Measurements from ENCODE around the gene PPP1R36.
"Not testable (repeated sequence)": the region's sequence is repeated elsewhere in the genome, so short reads cannot be mapped to it uniquely, and the experiment has no call there.

PPP1R36 gene

DNA sequence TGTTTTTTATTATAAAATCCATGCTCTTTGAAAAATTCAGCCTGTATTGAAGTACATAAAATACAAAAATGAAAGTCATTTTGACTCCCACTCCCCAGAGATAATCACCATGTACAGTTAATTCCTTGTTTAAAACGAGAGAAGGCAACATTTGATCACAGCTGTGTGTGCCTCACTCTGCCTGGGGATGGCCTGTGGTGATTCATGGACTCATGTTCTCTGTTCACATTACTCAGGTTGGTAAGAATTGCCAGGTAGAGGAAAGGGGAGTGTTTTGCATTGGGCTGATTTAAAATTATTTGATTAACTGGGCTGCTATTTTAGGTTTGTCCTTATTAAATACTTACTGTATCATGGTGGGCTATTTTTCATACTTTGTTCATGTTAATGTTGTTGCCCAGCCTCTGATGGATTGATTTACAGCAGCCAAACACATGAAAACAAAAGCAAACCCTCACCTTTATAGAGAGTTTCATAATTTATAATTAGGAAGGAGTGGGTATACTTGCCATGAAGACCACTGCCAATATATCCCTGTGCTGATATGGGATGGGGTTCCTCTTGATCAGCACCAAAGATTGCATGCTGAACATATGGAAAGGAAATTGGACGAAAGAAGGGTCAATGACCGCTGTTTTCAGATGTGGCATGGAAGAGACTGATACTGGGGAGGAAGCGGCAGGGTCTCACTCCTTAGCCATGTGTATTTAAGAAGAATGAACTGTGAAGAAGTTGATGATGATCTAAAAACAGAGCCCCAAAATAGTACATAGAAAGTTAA lies 42.2 kb upstream of the PPP1R36 start:
- Histone ChIP-seq H3K36me3 (ENCODE audit: control insufficient read depth, low read depth, low read length) (no peaks in the 10 kb centered on the region), H3K9me3 (ENCODE audit: control insufficient read depth, low read depth, low read length) (no peaks in the 10 kb centered on the region), H3K27me3 (ENCODE audit: control insufficient read depth, insufficient read depth, low read length) (no peaks in the 10 kb centered on the region), H3K4me3 (ENCODE audit: low read length) (no peak overlapping the region), H3K4me1 (ENCODE audit: control insufficient read depth, low read depth, low read length) (peaks cover 22% of the 10 kb centered on the region), H3K9ac (ENCODE audit: low read length) (no peak overlapping the region), H3K27ac (ENCODE audit: low read length) (no peak overlapping the region)

DNA sequence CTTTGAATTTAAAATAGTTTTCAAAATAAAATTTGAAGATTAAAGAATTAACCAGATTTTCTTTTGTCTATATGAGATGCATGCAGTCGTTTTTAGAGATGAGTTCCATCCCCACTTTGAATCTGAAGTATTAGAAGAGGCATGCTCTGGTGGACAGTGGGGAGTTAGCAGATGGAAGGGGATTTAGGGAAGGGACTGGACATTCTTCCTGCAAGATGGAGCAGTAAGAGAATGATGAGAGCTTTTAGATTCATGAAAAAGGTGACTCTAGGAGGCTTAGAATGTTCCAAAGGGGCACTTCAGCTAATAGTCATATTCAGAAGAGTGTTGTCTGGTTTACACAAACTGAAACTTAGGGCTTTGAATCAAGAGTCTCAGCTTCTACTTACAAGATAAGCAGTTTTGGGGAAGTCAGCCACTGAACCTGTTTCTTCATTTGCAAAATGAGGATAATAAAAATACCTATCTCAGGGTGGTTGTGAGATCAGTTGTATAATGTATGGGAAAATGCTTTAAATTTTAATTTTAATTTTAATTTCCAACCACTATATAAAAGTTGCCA lies 41.5 kb upstream of the PPP1R36 start:
- H3K27ac ChIP-seq (ENCODE audit: low read length): no peak overlapping the region
- no peak overlapping the region for H3K4me3 ChIP-seq (ENCODE audit: low read length)
- no peaks in the 10 kb centered on the region for H3K36me3 ChIP-seq (ENCODE audit: control insufficient read depth, low read depth, low read length)
- no peaks in the 10 kb centered on the region for H3K27me3 ChIP-seq (ENCODE audit: control insufficient read depth, insufficient read depth, low read length)
- no peak overlapping the region for H3K9ac ChIP-seq (ENCODE audit: low read length)
- H3K9me3 ChIP-seq (ENCODE audit: control insufficient read depth, low read depth, low read length): no peaks in the 10 kb centered on the region
- peaks cover 22% of the 10 kb centered on the region for H3K4me1 ChIP-seq (ENCODE audit: control insufficient read depth, low read depth, low read length)

DNA sequence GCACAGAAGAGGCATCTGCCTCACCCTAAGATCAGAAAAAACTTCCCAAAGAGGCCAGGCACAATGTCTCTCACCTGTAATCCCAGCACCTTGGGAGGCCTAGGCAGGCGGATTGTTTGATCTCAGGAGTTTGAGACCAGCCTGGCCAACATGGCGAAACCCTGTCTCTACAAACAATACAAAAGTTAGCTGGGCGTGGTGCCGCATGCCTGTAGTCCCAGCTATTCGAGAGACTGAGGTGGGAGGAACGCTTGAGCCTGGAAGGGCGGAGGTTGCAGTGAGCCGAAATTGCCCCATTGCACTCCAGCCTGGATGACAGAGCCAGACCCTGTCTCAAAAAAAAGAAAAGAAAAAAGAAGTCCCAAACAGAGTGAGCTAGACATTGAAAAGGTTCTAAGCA lies 40.7 kb upstream of the PPP1R36 start:
- Histone ChIP-seq H3K4me1 (ENCODE audit: control insufficient read depth, low read depth, low read length) (peaks cover 22% of the 10 kb centered on the region), H3K4me3 (ENCODE audit: low read length) (no peak overlapping the region), H3K27me3 (ENCODE audit: control insufficient read depth, insufficient read depth, low read length) (no peaks in the 10 kb centered on the region), H3K36me3 (ENCODE audit: control insufficient read depth, low read depth, low read length) (no peaks in the 10 kb centered on the region), H3K9me3 (ENCODE audit: control insufficient read depth, low read depth, low read length) (no peaks in the 10 kb centered on the region), H3K9ac (ENCODE audit: low read length) (no peak overlapping the region), H3K27ac (ENCODE audit: low read length) (no peak overlapping the region)

DNA sequence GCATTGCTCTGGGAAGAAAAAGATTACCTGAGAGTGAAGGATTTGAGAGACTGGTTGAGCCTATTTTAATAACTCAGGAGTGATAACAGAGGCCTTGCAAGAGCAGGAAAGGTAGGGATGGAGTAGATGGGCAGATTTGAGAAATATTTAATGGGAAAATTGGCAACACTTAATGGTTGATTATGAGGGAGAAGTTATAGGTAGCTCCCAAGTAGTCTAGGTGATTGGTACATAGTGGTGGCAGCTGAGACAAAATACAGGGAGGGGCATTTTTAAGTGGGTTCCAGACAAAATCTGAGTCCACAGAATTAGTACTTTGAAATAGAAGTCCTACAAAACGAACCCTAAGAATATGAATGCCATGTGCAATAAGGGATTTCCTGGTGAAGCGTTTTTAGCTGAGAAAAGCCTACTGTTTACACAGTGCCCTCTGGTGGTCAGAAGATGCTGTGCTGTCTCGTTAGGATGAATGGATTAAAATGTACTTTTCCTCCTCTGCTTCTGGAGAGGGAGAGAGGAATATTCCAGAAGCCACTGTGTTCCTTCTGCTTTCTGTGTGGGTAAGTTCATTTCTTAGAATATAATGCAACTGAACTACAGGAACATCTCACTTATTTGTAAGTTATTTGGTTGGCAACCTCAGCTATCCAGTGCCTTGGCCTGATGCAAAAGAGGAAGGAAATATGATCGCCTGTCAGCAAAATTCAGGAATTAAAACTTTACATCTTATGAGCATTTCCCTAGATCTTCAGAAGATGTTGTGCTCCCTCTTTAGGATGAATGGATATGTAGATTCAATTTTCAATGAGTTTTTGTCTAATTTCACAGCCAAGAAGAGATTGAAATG lies 38.7 kb upstream of the PPP1R36 start:
- Histone ChIP-seq H3K4me3 (ENCODE audit: low read length) (no peak overlapping the region), H3K27me3 (ENCODE audit: control insufficient read depth, insufficient read depth, low read length) (no peaks in the 10 kb centered on the region), H3K27ac (ENCODE audit: low read length) (no peak overlapping the region), H3K9ac (ENCODE audit: low read length) (no peak overlapping the region), H3K36me3 (ENCODE audit: control insufficient read depth, low read depth, low read length) (no peaks in the 10 kb centered on the region), H3K4me1 (ENCODE audit: control insufficient read depth, low read depth, low read length) (peaks cover 22% of the 10 kb centered on the region), H3K9me3 (ENCODE audit: control insufficient read depth, low read depth, low read length) (no peaks in the 10 kb centered on the region)

DNA sequence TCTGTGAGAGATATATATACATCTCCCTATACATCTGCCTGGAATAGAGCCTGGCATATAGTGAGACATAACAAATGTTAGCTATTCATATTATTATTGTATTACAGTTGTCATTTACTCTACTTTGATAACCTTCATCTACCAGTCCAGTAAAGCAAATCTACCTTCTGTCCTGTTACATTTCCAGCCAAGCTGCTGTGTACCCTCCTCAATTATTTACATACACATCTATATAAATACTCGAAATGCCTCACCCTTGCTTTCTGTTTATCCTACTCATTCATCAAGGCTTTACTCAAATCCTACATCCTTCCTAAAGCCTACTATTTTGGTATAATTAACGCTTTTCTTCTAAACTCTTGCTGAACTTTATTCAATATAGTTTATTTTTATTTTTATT lies 36.5 kb upstream of the PPP1R36 start:
- Histone ChIP-seq H3K9ac (ENCODE audit: low read length) (no peak overlapping the region), H3K27me3 (ENCODE audit: control insufficient read depth, insufficient read depth, low read length) (no peaks in the 10 kb centered on the region), H3K27ac (ENCODE audit: low read length) (no peak overlapping the region), H3K9me3 (ENCODE audit: control insufficient read depth, low read depth, low read length) (no peaks in the 10 kb centered on the region), H3K4me1 (ENCODE audit: control insufficient read depth, low read depth, low read length) (peaks cover 14% of the 10 kb centered on the region), H3K36me3 (ENCODE audit: control insufficient read depth, low read depth, low read length) (no peaks in the 10 kb centered on the region), H3K4me3 (ENCODE audit: low read length) (no peak overlapping the region)

DNA sequence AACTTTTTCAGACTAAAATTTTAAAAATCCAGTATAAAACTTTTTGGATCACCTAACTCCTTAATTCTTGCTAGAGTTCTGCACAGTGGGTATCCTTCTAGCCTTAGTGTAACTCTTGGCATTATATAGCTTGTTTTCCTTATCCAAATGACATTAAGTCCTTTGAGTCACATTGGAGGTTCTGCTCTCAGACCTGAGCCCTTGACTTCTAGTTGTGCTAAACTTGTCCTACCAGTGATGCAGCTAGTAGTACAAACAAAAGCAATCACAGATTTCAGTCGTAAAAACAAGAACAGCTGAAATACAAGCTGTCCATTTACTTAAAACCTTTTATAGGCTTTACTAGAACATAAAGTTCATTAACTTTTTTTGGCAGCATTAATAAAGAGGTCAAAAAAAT lies 34.7 kb upstream of the PPP1R36 start:
- Histone ChIP-seq H3K27ac (ENCODE audit: low read length) (no peak overlapping the region), H3K4me1 (ENCODE audit: control insufficient read depth, low read depth, low read length) (peaks cover 5% of the 10 kb centered on the region), H3K36me3 (ENCODE audit: control insufficient read depth, low read depth, low read length) (no peaks in the 10 kb centered on the region), H3K4me3 (ENCODE audit: low read length) (no peak overlapping the region), H3K9ac (ENCODE audit: low read length) (no peak overlapping the region), H3K27me3 (ENCODE audit: control insufficient read depth, insufficient read depth, low read length) (no peaks in the 10 kb centered on the region), H3K9me3 (ENCODE audit: control insufficient read depth, low read depth, low read length) (no peaks in the 10 kb centered on the region)

DNA sequence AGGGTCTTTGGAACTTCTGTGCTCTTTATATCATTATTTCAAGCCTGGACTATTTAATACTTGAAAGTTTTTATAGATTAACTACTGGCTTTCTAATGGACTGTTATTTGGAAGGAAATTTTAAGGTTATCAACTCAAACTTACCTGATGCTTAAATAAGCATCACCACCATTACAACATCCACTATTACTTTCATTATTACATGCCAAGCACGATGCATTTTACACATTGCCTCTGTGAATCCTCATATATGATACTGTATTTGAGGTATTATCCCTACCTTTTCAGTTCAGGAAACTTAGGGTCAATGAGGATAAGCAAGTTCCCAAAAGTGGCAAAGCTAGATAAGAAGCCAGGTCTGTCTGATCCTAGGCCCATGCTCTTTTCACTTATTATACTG lies 32.8 kb upstream of the PPP1R36 start:
- Histone ChIP-seq H3K27ac (ENCODE audit: low read length) (no peak overlapping the region), H3K9ac (ENCODE audit: low read length) (no peak overlapping the region), H3K36me3 (ENCODE audit: control insufficient read depth, low read depth, low read length) (peaks cover 4% of the 10 kb centered on the region), H3K4me3 (ENCODE audit: low read length) (no peak overlapping the region), H3K9me3 (ENCODE audit: control insufficient read depth, low read depth, low read length) (no peaks in the 10 kb centered on the region), H3K4me1 (ENCODE audit: control insufficient read depth, low read depth, low read length) (no peaks in the 10 kb centered on the region), H3K27me3 (ENCODE audit: control insufficient read depth, insufficient read depth, low read length) (no peaks in the 10 kb centered on the region)

DNA sequence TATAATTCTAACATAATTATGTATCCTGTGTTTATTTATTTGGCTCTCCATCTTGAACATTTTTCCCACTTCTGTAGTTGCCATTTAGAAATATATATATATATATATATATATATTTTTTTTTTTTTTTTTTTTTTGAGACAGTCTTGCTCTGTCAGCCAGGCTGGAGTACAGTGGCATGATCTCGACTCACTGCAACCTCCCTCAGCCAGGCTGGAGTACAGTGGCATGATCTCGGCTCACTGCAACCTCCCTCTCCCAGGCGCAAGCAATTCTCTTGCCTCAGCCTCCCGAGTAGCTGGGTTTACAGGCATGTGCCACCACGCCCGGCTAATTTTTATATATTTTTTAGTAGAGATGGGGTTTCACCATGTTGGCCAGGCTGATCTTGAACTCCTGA lies 32.1 kb upstream of the PPP1R36 start:
- not testable (repeated sequence) for H3K9ac ChIP-seq (ENCODE audit: low read length); H3K27me3 ChIP-seq (ENCODE audit: control insufficient read depth, insufficient read depth, low read length); H3K9me3 ChIP-seq (ENCODE audit: control insufficient read depth, low read depth, low read length); H3K4me1 ChIP-seq (ENCODE audit: control insufficient read depth, low read depth, low read length); H3K36me3 ChIP-seq (ENCODE audit: control insufficient read depth, low read depth, low read length); H3K4me3 ChIP-seq (ENCODE audit: low read length); H3K27ac ChIP-seq (ENCODE audit: low read length)

DNA sequence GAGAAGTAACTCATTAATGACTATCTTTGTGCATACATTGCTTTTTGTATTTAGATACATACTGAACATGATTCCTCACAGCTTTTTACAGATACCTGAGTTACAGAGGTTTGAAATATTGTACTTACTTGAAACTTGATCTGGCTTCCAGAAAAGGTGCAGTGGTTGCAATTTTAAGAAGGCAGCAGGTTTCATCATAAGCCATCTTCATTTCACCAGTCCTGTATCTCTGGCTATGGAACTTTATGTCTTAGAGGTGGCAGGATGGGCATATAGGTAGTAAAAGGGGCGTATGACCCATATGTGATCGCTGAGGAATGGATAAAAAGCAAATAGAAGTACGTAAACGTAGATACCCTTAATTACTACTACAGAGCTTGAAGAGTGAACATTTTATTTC lies 31.5 kb upstream of the PPP1R36 start:
- no peaks in the 10 kb centered on the region for H3K9me3 ChIP-seq (ENCODE audit: control insufficient read depth, low read depth, low read length)
- no peak overlapping the region for H3K9ac ChIP-seq (ENCODE audit: low read length)
- no peak overlapping the region for H3K4me3 ChIP-seq (ENCODE audit: low read length)
- H3K27me3 ChIP-seq (ENCODE audit: control insufficient read depth, insufficient read depth, low read length): no peaks in the 10 kb centered on the region
- peaks cover 14% of the 10 kb centered on the region for H3K36me3 ChIP-seq (ENCODE audit: control insufficient read depth, low read depth, low read length)
- H3K27ac ChIP-seq (ENCODE audit: low read length): no peak overlapping the region
- H3K4me1 ChIP-seq (ENCODE audit: control insufficient read depth, low read depth, low read length): no peaks in the 10 kb centered on the region

DNA sequence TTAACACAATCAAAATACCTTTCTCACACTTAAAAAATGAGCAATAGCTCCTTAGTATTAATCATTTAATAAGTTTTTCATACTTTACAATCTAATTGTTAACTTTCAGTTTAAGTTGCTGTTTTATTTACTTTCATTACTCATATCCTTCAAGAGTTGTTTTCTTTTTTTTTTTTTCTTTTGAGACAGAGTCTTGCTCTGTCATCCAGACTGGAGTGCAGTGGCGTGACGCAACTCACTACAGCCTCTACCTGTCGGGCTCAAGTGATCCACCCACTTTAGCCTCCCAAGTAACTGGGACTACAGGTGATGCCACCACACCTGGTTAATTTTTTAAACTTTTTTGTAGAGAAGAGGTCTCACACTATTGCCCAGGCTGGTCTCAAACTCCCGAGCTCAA lies 29.1 kb upstream of the PPP1R36 start:
- Histone ChIP-seq H3K4me3 (ENCODE audit: low read length) (no peak overlapping the region), H3K4me1 (ENCODE audit: control insufficient read depth, low read depth, low read length) (no peaks in the 10 kb centered on the region), H3K27ac (ENCODE audit: low read length) (no peak overlapping the region), H3K27me3 (ENCODE audit: control insufficient read depth, insufficient read depth, low read length) (no peaks in the 10 kb centered on the region), H3K36me3 (ENCODE audit: control insufficient read depth, low read depth, low read length) (peaks cover 17% of the 10 kb centered on the region), H3K9ac (ENCODE audit: low read length) (no peak overlapping the region), H3K9me3 (ENCODE audit: control insufficient read depth, low read depth, low read length) (no peaks in the 10 kb centered on the region)

DNA sequence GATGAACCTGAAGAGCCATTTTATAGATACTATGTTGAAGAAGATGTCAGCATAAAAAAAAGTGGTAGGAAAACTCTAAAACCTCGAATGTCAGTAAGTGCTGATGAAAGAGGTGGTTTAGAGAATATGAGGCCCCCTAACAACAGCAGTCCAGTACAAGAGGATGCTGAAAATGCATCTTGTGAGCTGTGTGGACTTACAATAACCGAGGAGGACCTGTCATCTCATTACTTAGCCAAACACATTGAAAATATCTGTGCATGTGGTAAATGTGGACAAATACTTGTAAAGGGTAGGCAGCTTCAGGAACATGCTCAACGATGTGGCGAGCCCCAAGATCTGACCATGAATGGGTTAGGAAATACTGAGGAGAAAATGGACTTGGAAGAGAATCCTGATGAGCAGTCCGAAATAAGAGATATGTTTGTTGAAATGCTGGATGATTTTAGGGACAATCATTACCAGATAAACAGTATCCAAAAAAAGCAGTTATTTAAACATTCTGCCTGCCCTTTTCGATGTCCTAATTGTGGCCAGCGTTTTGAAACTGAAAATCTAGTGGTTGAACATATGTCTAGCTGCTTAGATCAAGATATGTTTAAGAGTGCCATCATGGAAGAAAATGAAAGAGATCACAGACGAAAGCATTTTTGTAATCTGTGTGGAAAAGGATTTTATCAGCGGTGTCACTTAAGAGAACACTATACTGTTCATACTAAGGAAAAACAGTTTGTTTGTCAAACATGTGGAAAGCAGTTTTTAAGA lies 27.0 kb upstream of the PPP1R36 start:
- Histone ChIP-seq H3K9me3 (ENCODE audit: control insufficient read depth, low read depth, low read length) (no peaks in the 10 kb centered on the region), H3K27ac (ENCODE audit: low read length) (no peak overlapping the region), H3K27me3 (ENCODE audit: control insufficient read depth, insufficient read depth, low read length) (no peaks in the 10 kb centered on the region), H3K4me1 (ENCODE audit: control insufficient read depth, low read depth, low read length) (no peaks in the 10 kb centered on the region), H3K36me3 (ENCODE audit: control insufficient read depth, low read depth, low read length) (peaks cover 17% of the 10 kb centered on the region), H3K9ac (ENCODE audit: low read length) (no peak overlapping the region), H3K4me3 (ENCODE audit: low read length) (no peak overlapping the region)

All from iPS-18a (cell line).